ENCODE results near the gene NFIC. TPM values are rescaled to one million over a fixed set of nuclear protein-coding genes. Genes with fewer than 3 reads are reported as not detected.
A peak's percentile ranks its signal among the peaks of the same experiment; 100 is the strongest.

Gene NFIC
- polyA plus RNA-seq, 2 of the 4 experiments (the other 2 are of a cell fraction), result 2.6 to 34.9 TPM

- ATAC-seq, result no peak
- POLR2A ChIA-PET, result interaction anchor here (1.0 kb wide), 1 partner anchor 18 kb away, joined by 3 read pairs; no protein-coding TSS in a partner anchor
- FAIRE-seq, result no peak
These were observed 67.6 kb downstream of the NFIC start for GRCh38 chr19:3433805-3434540.

GRCh38 chr19:3434630-3435553 lies 68.5 kb downstream of the NFIC start:
- FAIRE-seq (no peak), ATAC-seq (peak; percentile 97 to 99), DNase-seq (ENCODE audit: low read depth in 1 of 2, low spot score in 1 of 2) (peak; percentile 89 to 95)
- peak overlapping the region; percentile 73 to 95 for H3K27ac ChIP-seq
- H3K4me3 ChIP-seq, result peak overlapping the region; percentile 30; the same call in 2 of the 3 replicates
- CTCF ChIA-PET, result interaction anchor here (1.2 to 9.2 kb wide), 3 partner anchors 13 to 107 kb away, joined by 4 to 60 read pairs (median 6); no protein-coding TSS in a partner anchor
- H3K4me2 ChIP-seq, result peak overlapping the region; percentile 72
- no peaks in the 10 kb centered on the region for H3K9me3 ChIP-seq
- peaks cover 13% of the 10 kb centered on the region for H3K4me1 ChIP-seq
- 52% methylated on average over 9 of the region's 67 CpGs for WGBS (ENCODE audit: missing lambda C conversion rate)
- POLR2A ChIA-PET, result no interaction called here
- no peak for TF ChIP-seq ZNF302 (CRISPR knock-in tag; IDR thresholded peaks at IDR 0.05)
- TF ChIP-seq CHD4 (IDR thresholded peaks at IDR 0.05; ENCODE audit: borderline replicate concordance), result no peak
- no peak for TF ChIP-seq REST (IDR thresholded peaks at IDR 0.05)
- TF ChIP-seq FOXS1 (CRISPR knock-in tag; IDR thresholded peaks at IDR 0.05), result no peak
- no peak for TF ChIP-seq BCL3 (IDR thresholded peaks at IDR 0.05)
- no peak for TF ChIP-seq BHLHE40 (IDR thresholded peaks at IDR 0.05; ENCODE audit: low read depth, low read length)
- TF ChIP-seq JUN (IDR thresholded peaks at IDR 0.05), result peak in 1 of 2 experiments; percentile 64; a peak in 2 of 5 replicates
- TF ChIP-seq KDM5A (IDR thresholded peaks at IDR 0.05), result no peak
- no peak for TF ChIP-seq KDM1A (IDR thresholded peaks at IDR 0.05; ENCODE audit: low read depth)
- TF ChIP-seq PBX3 (IDR thresholded peaks at IDR 0.05), result no peak
- TF ChIP-seq ATOH8 (CRISPR knock-in tag; IDR thresholded peaks at IDR 0.05; ENCODE audit: low read depth), result no peak
- no peak for TF ChIP-seq PHF8 (IDR thresholded peaks at IDR 0.05; ENCODE audit: borderline replicate concordance, low read depth)
- no peak for TF ChIP-seq CBX8 (IDR thresholded peaks at IDR 0.05)
- TF ChIP-seq FOSB (CRISPR knock-in tag; IDR thresholded peaks at IDR 0.05), result no peak
- no peak for TF ChIP-seq ZFP36 (IDR thresholded peaks at IDR 0.05; ENCODE audit: borderline replicate concordance, partially characterized antibody)
- TF ChIP-seq ZC3H11A (IDR thresholded peaks at IDR 0.05), result no peak
- no peak for TF ChIP-seq TP53 (CRISPR knock-in tag; IDR thresholded peaks at IDR 0.05)

More at GRCh38 chr19:3433805-3434540, 67.6 kb downstream of the NFIC start:
- WGBS (ENCODE audit: missing lambda C conversion rate), result 95% methylated on average over 8 of the region's 11 CpGs
- Histone ChIP-seq H3K4me3 (no peak overlapping the region), H3K9me3 (no peaks in the 10 kb centered on the region), H3K27ac (peak overlapping the region; percentile 73 to 95; a peak in 5 of 6 replicates), H3K4me1 (peaks cover 19% of the 10 kb centered on the region), H3K4me2 (no peak overlapping the region; the same call in 2 of the 3 replicates)
- no peak for DNase-seq (ENCODE audit: low read depth in 1 of 2, low spot score in 1 of 2)
- CTCF ChIA-PET, result interaction anchor here (1.2 to 9.2 kb wide), 5 partner anchors 13 to 108 kb away, joined by 3 to 60 read pairs (median 6); no protein-coding TSS in a partner anchor
- TF ChIP-seq ZSCAN20 (CRISPR knock-in tag; IDR thresholded peaks at IDR 0.05), result no peak
- no peak for TF ChIP-seq TFCP2L1 (CRISPR knock-in tag; IDR thresholded peaks at IDR 0.05)
- no peak for TF ChIP-seq CTCF (IDR thresholded peaks at IDR 0.05)
- TF ChIP-seq TP53 (CRISPR knock-in tag; IDR thresholded peaks at IDR 0.05), result no peak
- no peak for TF ChIP-seq BHLHE40 (IDR thresholded peaks at IDR 0.05; ENCODE audit: low read depth, low read length)
- no peak for TF ChIP-seq RNF2 (IDR thresholded peaks at IDR 0.05; ENCODE audit: borderline replicate concordance, low read depth)
- TF ChIP-seq MAX (IDR thresholded peaks at IDR 0.05), result no peak

All from A549 (cell line).